OCI-LY3 (cell line): ENCODE data around the gene ANKRD11.

ENCODE experiments used
- EZH2phosphoT487 ChIP-seq: fragments of 200-600 bp; shearing (Covaris generic); IDR thresholded peaks from 2 replicates; pipeline ENCODE4 v1.6.1; 2018; ENCODE audit warnings: antibody characterized with exemption, mixed run types, low read depth
- TF ChIP-seq, protein P1 (sequence below): fragments of 200-600, 300-600 bp; sonication (generic); IDR thresholded peaks from 2 replicates; pipeline ENCODE4 v1.5.1; 2014; ENCODE audit warnings: antibody characterized with exemption, low read length, low read depth

DNA sequence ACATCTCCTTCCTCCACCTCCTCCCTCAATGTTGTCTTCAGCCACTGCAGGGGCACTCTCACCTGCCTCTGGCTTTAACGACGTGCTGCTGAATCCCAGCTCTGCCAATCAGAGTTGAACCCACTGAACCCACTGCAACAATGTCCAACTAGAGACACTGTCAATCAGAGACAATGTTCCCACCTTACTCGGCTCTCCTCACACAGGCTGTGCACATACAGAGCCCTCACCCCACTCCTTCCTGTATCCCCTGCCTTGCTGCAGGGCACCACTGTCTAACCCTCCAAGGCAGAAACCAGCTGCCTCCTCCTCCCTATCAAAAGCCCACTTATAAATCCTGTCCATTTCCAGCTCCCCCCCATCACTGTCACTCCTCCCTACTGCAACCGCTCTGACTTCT is 58.7 kb downstream of the ANKRD11 start:
- TF ChIP-seq, protein P1, sequence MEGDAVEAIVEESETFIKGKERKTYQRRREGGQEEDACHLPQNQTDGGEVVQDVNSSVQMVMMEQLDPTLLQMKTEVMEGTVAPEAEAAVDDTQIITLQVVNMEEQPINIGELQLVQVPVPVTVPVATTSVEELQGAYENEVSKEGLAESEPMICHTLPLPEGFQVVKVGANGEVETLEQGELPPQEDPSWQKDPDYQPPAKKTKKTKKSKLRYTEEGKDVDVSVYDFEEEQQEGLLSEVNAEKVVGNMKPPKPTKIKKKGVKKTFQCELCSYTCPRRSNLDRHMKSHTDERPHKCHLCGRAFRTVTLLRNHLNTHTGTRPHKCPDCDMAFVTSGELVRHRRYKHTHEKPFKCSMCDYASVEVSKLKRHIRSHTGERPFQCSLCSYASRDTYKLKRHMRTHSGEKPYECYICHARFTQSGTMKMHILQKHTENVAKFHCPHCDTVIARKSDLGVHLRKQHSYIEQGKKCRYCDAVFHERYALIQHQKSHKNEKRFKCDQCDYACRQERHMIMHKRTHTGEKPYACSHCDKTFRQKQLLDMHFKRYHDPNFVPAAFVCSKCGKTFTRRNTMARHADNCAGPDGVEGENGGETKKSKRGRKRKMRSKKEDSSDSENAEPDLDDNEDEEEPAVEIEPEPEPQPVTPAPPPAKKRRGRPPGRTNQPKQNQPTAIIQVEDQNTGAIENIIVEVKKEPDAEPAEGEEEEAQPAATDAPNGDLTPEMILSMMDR: no peak
- no peak for TF ChIP-seq EZH2phosphoT487
